NB4 (cell line): ENCODE results near the gene LACRT.

Experiments used
- CTCF ChIP-seq: IDR thresholded peaks from one replicate; pipeline ENCODE4 v1.5.1; 2012; ENCODE audit warnings: low read depth, low read length
- MYC ChIP-seq: IDR thresholded peaks from 2 replicates; pipeline ENCODE4 v1.6.1; 2011; ENCODE audit warnings: low read depth, low read length
- POLR2A ChIP-seq: IDR thresholded peaks from 2 replicates; pipeline ENCODE4 v1.6.1; 2011; ENCODE audit warnings: mild to moderate bottlenecking; ENCODE audit not compliant: insufficient read length; ENCODE audit errors: extremely low read depth

DNA sequence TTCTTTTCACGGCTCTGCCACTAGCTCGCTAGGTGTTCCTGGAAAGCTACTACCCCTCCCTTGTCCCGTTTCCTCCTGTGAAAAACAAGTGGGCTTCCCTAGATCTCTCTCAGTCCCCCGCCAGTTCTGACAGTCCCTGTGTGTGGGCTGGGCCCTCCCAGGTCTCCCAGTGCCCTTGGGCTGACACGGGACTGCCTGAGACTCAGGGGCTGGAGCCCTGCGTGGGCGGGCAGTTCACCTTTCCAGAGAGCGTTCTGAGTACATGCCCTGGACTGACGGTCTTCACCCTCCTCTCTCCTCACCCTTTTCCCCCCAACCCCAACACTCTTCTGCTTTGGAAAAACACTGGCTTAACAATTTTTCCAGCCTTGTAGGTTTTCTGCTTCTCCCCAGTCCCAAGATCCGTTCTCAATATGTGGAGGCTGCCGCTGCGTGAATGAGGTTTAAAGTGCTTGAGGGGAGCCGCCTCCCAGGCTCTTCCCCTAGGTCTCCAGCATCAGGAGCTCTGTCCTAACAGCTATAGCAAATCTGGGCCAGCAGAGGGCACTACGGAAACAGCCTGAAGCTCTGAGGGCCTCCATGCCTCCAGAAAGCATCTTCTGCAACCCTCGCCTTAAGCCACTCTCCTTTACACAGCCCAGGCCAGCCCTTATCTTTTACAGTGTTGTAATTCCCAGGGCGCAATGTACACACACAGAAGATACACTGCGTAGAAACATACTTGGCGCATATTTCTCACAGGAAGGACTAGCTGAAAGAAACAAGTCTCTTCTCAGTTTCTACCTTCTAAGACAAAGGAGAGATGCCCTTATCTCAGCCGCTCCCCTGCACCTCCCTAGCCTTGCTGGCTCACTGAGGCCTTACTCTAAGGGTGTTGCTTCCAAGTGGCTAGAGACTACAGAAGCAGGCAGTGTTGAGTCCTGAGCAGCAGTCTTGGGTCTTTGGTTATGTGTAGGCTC, 23.9 kb upstream of the LACRT start:
- TF ChIP-seq MYC (no peak), CTCF (peak; percentile 92), POLR2A (no peak)
